Thymus (tissue), 11 donors: Measurements from ENCODE around the gene PAPPA2. TPM values are rescaled to one million over a fixed set of nuclear protein-coding genes. Genes with fewer than 3 reads are reported as not detected.

ENCODE experiments used
- DNase-seq, 9 donors: peaks; one replicate each; pipeline ENCODE4 v3.0.0-alpha.2; 2013; ENCODE audit warnings: low spot score in 9 of 9, low read depth in 6 of 9, missing footprints in 1 of 9
- H3K27ac ChIP-seq, 2 donors: one replicate each; pipeline ENCODE4 v1.5.1; 2013; ENCODE audit warnings: control low read depth in 1 of 2, low read depth in 1 of 2, low read length in 1 of 2, mild to moderate bottlenecking in 1 of 2, moderate library complexity in 1 of 2
- H3K27me3 ChIP-seq, 2 donors: one replicate each; pipeline ENCODE4 v1.5.1; 2013; ENCODE audit warnings: low read length in 1 of 2; ENCODE audit not compliant: control insufficient read depth in 2 of 2, insufficient read depth in 1 of 2
- H3K36me3 ChIP-seq, 2 donors: one replicate each; pipeline ENCODE4 v1.5.1; 2013; ENCODE audit warnings: low read length in 1 of 2, mild to moderate bottlenecking in 1 of 2, moderate library complexity in 1 of 2; ENCODE audit not compliant: control insufficient read depth in 2 of 2, insufficient read depth in 2 of 2
- H3K4me1 ChIP-seq, 2 donors: one replicate each; pipeline ENCODE4 v1.5.1; 2013; ENCODE audit warnings: low read length in 2 of 2; ENCODE audit not compliant: control insufficient read depth in 2 of 2, insufficient read depth in 2 of 2
- H3K4me3 ChIP-seq, 2 donors: one replicate each; pipeline ENCODE4 v1.5.1; 2013; ENCODE audit warnings: low read length in 2 of 2, control low read depth in 1 of 2, mild to moderate bottlenecking in 1 of 2
- H3K9me3 ChIP-seq, 2 donors: one replicate each; pipeline ENCODE4 v1.5.1; 2013; ENCODE audit warnings: low read length in 1 of 2, mild to moderate bottlenecking in 1 of 2; ENCODE audit not compliant: control insufficient read depth in 2 of 2, insufficient read depth in 1 of 2
- WGBS: extraction: QIAGEN DNeasy Blood & Tissue Kit; methylation state at CpG from one replicate; pipeline ENCODE4 v1.1.7; 2013; 5-methylcytosine and 5-hydroxymethylcytosine counted together
- polyA plus RNA-seq: library from polyadenylated mRNA; stranded (reverse); fragments of 200-250 nt; gene quantifications from one replicate; pipeline ENCODE4 v1.2.3, GENCODE V29; 2013
- total RNA-seq: library from RNA; stranded (reverse); fragments of 120-200 nt; gene quantifications from one replicate; pipeline ENCODE4 v1.2.4, GENCODE V29; 2013
- donor health status: healthy.

PAPPA2 gene
- total and polyA plus RNA-seq, 2 donors, result 0.02 to 0.28 TPM

DNA sequence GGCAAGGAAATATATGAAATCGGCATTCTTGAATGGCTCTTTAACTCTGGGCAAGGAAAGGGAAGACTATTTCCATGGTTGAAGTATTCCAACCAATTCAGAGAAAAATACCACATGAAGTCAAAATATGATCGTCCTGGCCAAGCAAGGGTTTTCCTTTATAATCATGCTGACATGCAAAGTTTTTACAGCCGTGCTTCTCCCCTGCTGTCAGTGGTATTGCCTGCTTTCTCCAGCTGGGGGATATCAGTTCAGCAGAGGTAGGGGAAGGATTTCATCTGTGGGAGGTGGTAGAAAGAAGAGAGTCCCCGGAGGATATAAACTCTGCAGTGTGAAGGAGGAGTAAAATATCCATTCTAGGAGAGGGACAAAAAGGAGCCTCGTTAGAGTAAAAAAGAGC lies 322.8 kb downstream of the PAPPA2 start:
- H3K27ac ChIP-seq, result no peak overlapping the region
- DNase-seq, result no peak
- 65% methylated on average over 5 of the region's 5 CpGs for WGBS
- H3K27me3 ChIP-seq, result no peaks in the 10 kb centered on the region
- no peaks in the 10 kb centered on the region for H3K4me1 ChIP-seq
- no peak overlapping the region for H3K4me3 ChIP-seq
- no peaks in the 10 kb centered on the region for H3K9me3 ChIP-seq
- H3K36me3 ChIP-seq, result no peaks in the 10 kb centered on the region

DNA sequence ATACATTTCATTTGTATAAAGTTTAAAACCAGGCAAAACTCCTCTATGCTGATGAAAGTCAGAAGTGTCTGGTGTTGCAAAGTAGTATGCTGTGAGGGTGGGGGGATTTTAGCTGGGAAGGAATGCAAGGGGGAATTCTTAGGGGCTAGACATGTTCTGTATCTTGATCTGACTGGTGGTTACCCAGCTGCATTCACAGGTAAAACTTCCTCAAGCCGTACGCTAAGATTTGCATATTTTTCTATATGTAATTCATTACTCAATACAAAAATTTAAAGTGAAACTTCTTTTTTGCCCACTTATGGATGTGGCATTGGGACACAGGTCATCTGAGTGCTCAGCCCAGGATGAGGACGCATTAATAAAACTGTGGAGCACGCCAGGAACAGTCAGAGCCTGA lies 323.3 kb downstream of the PAPPA2 start:
- Histone ChIP-seq H3K27ac (no peak overlapping the region), H3K36me3 (no peaks in the 10 kb centered on the region)
- WGBS, result 77% methylated on average over 4 of the region's 4 CpGs

DNA sequence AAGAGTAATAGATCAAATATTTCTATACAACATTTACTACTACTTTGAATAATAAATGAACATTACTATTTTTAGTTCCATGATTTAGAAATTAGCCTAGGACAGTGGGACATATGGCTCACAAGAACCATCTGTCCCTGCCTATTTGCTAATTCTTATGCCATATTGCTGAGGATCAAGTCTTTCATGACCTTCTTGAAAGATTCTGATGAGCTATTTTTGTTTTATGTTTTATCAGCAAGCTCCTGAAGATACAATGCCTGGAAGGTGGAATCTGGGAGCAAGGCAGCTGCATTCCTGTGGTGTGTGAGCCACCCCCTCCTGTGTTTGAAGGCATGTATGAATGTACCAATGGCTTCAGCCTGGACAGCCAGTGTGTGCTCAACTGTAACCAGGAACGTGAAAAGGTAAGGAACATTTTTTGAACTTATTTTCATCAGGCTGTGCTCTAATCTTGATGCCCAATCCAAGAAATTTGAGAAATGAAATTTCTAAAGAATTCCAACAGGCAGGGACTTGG lies 326.7 kb downstream of the PAPPA2 start:
- Histone ChIP-seq H3K4me3 (no peak overlapping the region), H3K9me3 (no peaks in the 10 kb centered on the region), H3K4me1 (no peaks in the 10 kb centered on the region), H3K36me3 (no peaks in the 10 kb centered on the region), H3K27me3 (no peaks in the 10 kb centered on the region), H3K27ac (no peak overlapping the region)
- 92% methylated on average over 1 of the region's 1 CpG for WGBS
- no peak for DNase-seq

More for the DNA sequence above, 323.3 kb downstream of the PAPPA2 start:
- Histone ChIP-seq H3K9me3 (no peaks in the 10 kb centered on the region), H3K4me1 (no peaks in the 10 kb centered on the region), H3K27me3 (no peaks in the 10 kb centered on the region), H3K4me3 (no peak overlapping the region)
- no peak for DNase-seq

DNA sequence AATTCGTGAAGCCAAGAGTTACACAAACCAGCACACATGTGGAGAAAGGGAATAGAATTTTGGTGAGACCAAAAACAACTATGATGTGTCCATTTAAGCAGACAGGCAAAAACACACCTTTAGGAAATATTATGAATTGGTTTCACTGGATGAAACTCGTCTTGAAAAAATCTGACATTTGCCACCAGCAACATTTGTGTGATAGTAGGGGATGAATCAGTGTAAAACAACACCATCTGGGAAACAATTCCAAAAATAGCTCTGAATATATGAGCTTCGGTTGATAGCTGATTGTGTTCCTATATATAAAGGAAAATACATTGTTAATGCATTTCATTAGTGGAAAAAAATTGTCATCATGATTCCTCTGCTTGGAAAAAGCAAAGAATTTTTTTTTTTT lies 327.8 kb downstream of the PAPPA2 start:
- no peak for DNase-seq
- Histone ChIP-seq H3K36me3 (no peaks in the 10 kb centered on the region), H3K9me3 (no peaks in the 10 kb centered on the region), H3K4me3 (no peak overlapping the region), H3K4me1 (no peaks in the 10 kb centered on the region), H3K27me3 (no peaks in the 10 kb centered on the region), H3K27ac (no peak overlapping the region)
- 74% methylated on average over 3 of the region's 3 CpGs for WGBS

DNA sequence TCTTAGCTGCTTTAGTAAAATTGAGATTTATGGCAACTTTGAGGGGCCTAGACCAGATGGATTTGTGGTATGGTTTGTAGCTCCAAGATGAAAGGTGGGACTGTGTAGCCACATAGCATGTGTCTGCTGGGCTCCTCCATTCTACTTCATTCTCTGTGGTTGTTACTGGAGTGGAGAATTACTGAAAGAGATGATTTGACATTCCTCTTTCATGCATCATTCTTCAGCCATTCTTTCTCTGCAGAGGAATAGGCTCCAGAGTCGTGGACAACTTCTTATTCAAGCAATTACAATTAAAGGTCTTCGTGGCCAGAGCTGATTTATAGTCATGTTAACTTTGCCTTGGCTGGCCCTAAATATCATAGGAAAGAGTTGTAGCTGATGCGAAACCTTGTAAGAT lies 328.9 kb downstream of the PAPPA2 start:
- no peaks in the 10 kb centered on the region for H3K27me3 ChIP-seq
- DNase-seq, result no peak
- 81% methylated on average over 3 of the region's 3 CpGs for WGBS

DNA sequence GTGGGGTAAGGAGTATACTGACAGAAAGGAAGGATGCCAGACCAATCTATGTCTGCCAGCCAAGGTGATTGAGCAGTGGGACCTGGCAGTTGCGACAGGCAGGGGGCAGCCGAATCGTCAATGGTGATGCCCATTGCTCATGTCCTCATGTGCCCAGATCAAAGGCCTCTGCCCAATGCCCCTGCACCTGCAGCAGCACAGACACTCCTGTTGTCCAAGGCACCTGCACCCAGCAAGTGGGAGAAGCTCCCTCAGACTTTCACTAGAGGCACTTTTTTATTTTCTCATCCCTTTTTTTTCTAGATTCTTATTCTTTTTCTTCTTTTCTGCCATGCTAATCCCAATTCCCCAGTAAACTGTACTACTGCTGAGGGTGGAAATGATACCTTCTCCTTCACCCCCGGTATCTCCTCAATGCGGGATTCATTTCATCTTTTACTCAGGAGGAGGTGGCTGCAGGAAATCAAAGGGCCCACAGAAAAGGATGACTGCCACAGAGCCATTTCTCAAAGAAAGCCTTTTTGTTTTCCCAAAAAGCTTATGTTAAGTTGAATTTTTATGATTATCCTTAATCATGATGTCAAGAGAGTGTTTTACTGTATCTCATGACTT lies 332.0 kb downstream of the PAPPA2 start:
- DNase-seq, result no peak
- no peaks in the 10 kb centered on the region for H3K27me3 ChIP-seq
- 95% methylated on average over 5 of the region's 5 CpGs for WGBS

More for the DNA sequence above, 328.9 kb downstream of the PAPPA2 start:
- Histone ChIP-seq H3K4me1 (no peaks in the 10 kb centered on the region), H3K4me3 (no peak overlapping the region), H3K9me3 (no peaks in the 10 kb centered on the region), H3K36me3 (no peaks in the 10 kb centered on the region), H3K27ac (no peak overlapping the region)

DNA sequence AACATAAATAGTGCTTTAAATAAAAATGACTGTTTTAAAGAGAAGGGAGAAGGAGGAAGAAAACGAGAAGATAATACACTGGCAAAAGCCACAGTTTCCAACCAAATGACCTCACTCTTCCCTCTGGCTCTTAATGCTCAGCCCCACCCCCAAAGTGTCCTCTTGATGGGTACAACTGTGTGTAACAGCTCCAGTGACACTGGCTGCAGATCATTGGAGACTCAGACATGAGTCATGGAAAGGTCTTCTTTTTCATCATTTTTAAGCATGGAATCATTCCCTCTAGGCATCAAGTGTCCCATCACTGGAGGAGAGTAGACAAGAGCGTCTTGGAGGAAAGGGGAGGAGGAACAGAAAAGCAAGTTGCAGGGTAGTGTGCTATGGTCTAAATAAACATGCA lies 333.0 kb downstream of the PAPPA2 start:
- Histone ChIP-seq H3K4me3 (no peak overlapping the region), H3K4me1 (no peaks in the 10 kb centered on the region), H3K27ac (no peak overlapping the region), H3K27me3 (no peaks in the 10 kb centered on the region), H3K36me3 (no peaks in the 10 kb centered on the region), H3K9me3 (no peaks in the 10 kb centered on the region)
- 45% methylated on average over 2 of the region's 2 CpGs for WGBS
- DNase-seq, result no peak

More for the DNA sequence above, 332.0 kb downstream of the PAPPA2 start:
- H3K36me3 ChIP-seq, result no peaks in the 10 kb centered on the region
- no peaks in the 10 kb centered on the region for H3K9me3 ChIP-seq
- H3K4me3 ChIP-seq, result no peak overlapping the region
- H3K27ac ChIP-seq, result no peak overlapping the region
- H3K4me1 ChIP-seq, result no peaks in the 10 kb centered on the region

DNA sequence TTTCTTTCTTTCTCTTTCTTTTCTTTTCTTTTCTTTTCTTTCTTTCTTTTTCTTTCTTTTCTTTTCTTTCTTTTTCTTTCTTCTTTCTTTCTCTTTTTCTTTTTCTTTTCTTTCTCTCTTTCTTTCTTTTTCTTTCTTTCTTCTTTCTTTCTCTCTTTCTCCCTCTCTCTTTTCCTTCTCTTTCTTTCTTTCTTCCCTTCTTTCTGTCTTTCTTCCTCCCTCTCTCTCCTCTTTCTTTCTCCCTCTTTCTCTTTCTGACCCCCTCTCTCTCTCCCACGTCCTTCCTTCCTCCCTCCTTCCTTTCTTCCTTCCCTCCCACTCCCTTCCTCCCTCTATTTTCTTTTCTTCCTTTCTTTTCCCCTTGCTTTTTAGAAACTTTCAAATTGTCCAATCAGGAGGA lies 333.6 kb downstream of the PAPPA2 start:
- Histone ChIP-seq H3K9me3 (no peaks in the 10 kb centered on the region), H3K4me1 (no peaks in the 10 kb centered on the region), H3K4me3 (no peak overlapping the region), H3K27me3 (no peaks in the 10 kb centered on the region), H3K27ac (no peak overlapping the region), H3K36me3 (no peaks in the 10 kb centered on the region)
- WGBS, result 48% methylated on average over 1 of the region's 1 CpG
- no peak for DNase-seq

DNA sequence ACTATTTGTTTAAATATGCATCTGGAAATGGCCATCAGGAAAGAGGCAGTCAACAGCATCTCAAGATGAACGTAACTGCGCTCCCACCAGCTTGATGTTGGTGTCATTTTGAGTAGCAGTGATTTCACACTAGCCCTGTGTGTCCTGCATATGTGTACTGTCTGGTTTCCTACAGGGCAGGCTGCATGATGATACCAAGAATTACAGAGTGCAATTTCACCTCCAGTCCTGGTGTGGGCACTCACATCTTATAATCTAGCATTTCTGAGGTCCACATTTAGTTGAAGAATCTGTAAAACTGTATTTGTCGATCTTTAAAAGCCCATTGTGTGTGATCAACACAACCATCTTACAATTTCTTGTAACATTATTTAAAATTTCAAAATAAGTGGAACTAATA lies 336.4 kb downstream of the PAPPA2 start:
- no peaks in the 10 kb centered on the region for H3K4me1 ChIP-seq
- H3K36me3 ChIP-seq, result no peaks in the 10 kb centered on the region
- WGBS, result 93% methylated on average over 3 of the region's 3 CpGs
- H3K4me3 ChIP-seq, result no peak overlapping the region
- DNase-seq, result no peak
- H3K27ac ChIP-seq, result no peak overlapping the region
- H3K27me3 ChIP-seq, result no peaks in the 10 kb centered on the region
- H3K9me3 ChIP-seq, result no peaks in the 10 kb centered on the region
